Stimulated activated CD8-positive, alpha-beta memory T cell treated with anti-CD3 and anti-CD28 coated beads, Interleukin-4, amount 100 ng/mL, for 4 hours (primary cell): ENCODE results near the gene EBNA1BP2.
"Not testable (repeated sequence)": the region's sequence is repeated elsewhere in the genome, so short reads cannot be mapped to it uniquely, and the experiment has no call there.

Experiments used
- DNase-seq, 2 donors: peaks; one replicate each; pipeline ENCODE4 v3.0.0-alpha.2; 2020; ENCODE audit warnings: low read depth in 2 of 2, low spot score in 1 of 2

EBNA1BP2 gene

GRCh38 chr1:43123031-43123430 is 49.1 kb downstream of the EBNA1BP2 start:
- DNase-seq, result no peak

- DNase-seq, result no peak
Measured at GRCh38 chr1:43121256-43121900, 50.7 kb downstream of the EBNA1BP2 start.

- not testable (repeated sequence) for DNase-seq
Measured at GRCh38 chr1:43119928-43120586, 52.0 kb downstream of the EBNA1BP2 start.
